B cell (primary cell): ENCODE data around the gene PLSCR4.

Experiments used
- CTCF ChIP-seq: fragments of 200-600 bp; IDR thresholded peaks from one replicate; pipeline ENCODE4 v1.8.0; 2022; ENCODE audit warnings: antibody characterized with exemption, mild to moderate bottlenecking
- EZH2 ChIP-seq: IDR thresholded peaks from 2 replicates; pipeline ENCODE4 v1.6.1; 2012; ENCODE audit warnings: borderline replicate concordance, low read depth, mild to moderate bottlenecking, moderate library complexity, low read length; ENCODE audit not compliant: insufficient read depth, poor library complexity, severe bottlenecking

DNA sequence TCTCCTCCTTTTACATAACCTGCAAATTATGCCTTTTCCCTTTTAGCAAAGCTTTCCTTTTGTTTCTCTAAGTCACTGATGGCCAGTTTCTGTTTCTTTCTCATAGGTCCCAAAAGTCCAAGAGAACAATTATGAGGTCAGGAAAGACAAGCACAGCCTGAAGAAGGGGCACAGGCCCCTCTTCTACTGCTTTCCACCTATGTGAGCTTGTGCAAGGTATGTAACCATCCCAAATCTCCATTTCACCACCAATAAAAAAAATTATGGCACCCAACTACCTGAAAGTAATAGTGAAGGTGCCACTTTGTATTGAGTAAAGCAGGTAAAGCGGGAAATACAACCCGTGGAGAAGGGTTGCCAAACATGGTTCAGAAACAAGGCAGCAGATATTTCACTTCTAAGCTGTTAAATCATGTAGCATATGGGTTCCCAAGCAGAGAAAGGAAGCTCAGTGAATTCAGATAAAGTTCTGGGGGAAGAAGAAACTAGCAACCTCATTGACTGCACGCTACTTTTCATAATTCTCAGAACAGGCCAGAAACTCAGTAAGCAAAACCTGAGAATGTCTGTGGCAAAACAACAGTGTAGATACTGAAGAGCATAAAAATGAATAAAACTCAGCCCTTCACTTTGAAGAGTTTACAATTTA is 94.1 kb downstream of the PLSCR4 start:
- TF ChIP-seq EZH2 = no peak
- TF ChIP-seq CTCF = no peak
